Measurements from ENCODE around the gene CAVIN3.

The CAVIN3 gene, protein sequence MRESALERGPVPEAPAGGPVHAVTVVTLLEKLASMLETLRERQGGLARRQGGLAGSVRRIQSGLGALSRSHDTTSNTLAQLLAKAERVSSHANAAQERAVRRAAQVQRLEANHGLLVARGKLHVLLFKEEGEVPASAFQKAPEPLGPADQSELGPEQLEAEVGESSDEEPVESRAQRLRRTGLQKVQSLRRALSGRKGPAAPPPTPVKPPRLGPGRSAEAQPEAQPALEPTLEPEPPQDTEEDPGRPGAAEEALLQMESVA

DNA sequence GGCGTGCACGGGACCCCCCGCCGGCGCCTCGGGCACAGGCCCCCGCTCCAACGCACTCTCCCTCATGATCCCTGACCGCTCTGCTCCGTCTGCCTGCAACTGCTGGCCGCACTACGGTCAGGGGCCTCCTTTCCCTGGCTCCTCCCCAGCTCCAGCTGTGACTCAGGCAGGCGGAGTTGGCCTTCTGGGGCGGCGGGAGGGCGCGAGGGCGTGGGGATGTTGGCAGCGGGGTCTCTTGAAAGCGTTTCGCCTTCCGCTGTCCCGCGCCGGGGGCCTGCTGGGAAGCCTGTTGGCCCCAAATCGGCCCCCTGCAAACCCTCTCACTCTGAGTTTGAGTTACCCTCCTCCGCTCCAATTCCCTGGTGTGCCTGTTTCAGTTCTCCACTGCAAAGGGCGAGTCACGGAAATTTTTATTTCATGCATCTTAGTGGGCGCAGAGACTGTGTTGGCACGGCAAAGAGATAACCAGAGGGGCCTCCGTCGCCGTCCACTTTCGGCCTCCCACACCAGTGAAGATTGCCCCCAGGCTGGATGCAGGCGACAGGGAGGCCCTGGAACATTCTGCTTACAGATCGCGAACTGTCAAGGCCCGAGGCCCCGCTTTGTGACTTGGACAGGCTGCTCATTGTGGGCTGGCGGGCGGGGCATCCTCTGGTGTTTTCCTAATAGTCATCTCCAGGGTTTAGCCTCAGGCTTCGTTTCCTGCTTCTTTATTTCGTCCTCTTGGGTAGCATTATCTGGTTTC, at the start of gene CAVIN3:
CAVIN3 (minus strand) TSS at position 91 of the 745 bp plus-strand sequence; CDS start at position 66, 25 bp downstream.
- in situ Hi-C loops (cut with MboI; ENCODE audit: low sequenced_read_pairs), result no loop called here

DNA sequence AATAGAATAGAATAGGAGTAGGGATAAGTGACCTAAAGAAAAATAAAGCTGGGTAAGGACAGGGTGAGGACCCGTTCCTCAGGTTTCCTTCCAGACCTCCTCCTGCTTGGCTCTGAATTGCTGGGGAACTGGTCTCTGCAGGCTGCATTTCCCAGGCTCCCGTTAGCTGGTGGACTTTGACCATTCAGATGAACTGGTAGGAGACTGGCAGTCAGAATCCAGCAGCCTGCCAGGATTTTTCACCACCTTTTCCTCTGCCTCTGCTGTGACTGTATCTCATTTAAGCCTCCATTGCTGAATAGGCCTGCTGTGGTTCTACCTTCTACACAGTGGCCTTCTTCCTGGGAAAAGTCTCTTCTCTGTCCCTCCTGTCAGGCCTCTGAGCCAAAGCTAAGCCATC, 45.4 kb upstream of the CAVIN3 start:
- in situ Hi-C loops (cut with MboI; ENCODE audit: low sequenced_read_pairs), result no loop called here

DNA sequence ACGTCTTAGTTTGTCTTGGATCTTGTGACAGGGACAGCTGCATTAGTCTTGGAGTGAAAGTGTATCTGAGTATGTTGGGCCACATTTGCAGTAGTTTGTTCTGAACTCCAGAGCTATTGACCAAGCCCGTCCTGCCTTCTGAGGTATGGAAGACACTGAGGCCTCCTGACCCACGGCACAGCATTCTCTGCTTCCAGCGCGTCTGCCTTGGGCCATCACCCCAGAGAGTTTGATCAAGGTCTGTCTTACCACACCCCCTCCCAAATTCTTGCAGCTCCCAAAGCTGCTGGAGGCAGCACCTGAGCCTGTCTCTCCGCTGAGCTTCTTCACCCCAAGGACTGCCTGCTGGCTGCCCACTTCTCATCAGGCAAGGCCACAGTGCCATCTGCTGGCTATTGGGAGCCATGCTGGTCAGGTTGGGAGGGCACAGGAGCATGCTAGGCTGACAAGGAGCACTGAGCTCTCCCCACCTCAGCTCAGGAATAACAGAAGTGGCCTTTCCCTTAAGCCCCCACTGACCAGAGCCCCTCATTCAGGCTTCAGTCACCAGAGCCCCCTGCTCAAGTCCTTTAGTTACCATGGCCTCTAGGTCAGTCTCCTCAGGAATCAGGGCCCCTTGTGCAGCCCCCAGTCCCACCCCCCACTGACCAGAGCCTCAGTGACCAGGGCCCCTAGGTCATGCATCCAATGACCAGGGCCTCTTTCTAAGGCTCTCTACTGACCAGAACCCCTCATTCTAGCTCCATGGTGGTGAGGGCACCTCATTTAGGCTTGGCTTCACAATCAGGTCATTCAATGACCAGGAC, 42.8 kb upstream of the CAVIN3 start:
- in situ Hi-C loops (cut with MboI; ENCODE audit: low sequenced_read_pairs), result no loop called here

DNA sequence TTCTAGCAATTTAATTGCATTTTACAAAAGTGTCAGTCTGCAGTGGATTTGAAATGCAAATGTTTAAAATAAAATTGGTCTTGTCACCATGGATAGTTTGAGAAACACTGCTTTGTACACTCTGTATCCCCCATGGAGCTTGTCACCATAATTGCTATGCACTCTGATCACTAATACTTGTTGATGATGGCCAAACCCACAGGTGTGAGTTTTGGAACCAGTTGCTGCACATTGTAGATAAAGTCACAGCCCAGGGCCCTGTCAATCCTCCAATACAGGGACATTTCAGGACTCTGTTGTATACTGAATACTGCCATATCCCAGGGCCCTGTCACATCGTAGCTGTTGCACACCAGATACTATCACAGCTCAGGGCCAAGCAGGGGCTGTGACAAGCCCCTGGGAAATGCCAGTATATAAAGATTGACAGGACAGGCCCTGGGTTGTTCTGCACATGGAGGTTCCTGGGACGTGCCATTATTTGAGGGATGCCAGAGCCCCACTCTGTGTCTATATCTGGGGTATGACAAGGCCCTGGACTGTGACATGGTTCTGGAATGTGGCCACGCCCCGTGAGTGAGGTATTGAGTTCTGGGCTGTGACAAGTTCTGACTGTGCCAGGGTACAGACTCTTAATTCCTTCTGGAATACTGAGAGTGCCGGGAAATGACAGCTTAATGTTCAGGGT, 42.0 kb upstream of the CAVIN3 start:
- in situ Hi-C loops (cut with MboI; ENCODE audit: low sequenced_read_pairs), result no loop called here

DNA sequence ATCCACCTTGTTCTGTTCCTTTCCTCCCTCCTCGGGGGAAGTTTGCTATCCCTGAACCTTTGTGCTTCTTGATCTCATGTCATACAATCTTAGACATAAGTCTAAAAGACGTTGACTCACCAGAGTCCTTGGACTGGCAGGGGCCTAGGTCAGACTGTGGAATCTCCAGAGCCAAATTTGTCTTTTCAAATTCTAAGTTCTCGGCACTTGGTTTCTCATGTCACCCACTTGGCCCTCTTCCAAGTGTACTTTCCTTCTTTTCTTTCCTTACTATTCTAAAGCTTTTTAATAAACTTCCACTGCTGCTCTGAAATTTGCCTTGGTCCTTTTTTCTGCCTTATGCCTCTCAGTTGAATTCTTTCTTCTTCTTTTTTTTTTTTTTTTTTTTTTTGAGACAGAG, 39.9 kb upstream of the CAVIN3 start:
- in situ Hi-C loops (cut with MboI; ENCODE audit: low sequenced_read_pairs), result no loop called here

DNA sequence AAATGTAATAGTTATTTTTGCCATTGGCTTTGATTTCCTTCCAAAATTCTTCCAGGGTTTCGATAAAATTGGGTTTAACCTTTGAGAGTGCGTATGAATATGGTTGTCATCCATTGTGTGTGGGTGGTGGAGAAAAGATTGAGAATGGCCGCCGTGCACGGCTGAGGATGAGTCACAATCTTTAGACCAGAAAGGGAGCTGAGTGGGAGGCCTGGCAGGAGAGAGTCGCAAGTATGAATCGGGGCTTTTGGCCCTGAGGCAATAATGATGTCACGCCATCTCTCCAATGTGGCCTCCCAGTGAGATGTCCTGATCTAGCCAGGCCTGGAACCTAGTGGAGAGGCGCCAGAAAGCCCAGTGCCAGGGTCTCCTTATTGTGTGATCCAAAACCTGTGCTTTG, 36.9 kb upstream of the CAVIN3 start:
- in situ Hi-C loops (cut with MboI; ENCODE audit: low sequenced_read_pairs), result no loop called here

DNA sequence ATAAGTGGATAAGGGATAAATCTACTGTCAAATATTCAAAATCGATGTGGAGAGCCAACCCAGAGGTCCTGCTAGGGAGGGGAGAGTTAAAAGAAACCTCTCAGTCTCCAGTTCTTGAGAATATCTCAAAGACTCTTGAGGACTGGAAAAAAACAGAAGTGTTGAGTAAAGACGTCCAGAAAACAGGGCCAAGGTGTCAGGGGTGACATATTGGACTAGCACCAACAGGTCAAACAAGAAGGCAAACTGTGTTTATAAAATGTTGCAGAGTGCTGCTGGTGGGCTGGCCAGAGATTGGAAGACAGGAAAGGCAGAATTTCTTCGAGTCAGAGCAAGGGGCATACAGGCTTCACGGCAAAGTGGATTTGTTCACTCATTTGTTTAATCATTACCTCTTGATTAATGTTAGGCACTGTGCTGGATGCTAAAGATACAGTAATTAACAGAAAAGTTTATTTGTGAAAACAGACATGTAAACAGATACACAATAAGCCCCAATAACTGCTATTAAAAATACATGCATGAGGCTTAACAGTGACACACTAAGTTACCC, 36.3 kb upstream of the CAVIN3 start:
- in situ Hi-C loops (cut with MboI; ENCODE audit: low sequenced_read_pairs), result no loop called here

DNA sequence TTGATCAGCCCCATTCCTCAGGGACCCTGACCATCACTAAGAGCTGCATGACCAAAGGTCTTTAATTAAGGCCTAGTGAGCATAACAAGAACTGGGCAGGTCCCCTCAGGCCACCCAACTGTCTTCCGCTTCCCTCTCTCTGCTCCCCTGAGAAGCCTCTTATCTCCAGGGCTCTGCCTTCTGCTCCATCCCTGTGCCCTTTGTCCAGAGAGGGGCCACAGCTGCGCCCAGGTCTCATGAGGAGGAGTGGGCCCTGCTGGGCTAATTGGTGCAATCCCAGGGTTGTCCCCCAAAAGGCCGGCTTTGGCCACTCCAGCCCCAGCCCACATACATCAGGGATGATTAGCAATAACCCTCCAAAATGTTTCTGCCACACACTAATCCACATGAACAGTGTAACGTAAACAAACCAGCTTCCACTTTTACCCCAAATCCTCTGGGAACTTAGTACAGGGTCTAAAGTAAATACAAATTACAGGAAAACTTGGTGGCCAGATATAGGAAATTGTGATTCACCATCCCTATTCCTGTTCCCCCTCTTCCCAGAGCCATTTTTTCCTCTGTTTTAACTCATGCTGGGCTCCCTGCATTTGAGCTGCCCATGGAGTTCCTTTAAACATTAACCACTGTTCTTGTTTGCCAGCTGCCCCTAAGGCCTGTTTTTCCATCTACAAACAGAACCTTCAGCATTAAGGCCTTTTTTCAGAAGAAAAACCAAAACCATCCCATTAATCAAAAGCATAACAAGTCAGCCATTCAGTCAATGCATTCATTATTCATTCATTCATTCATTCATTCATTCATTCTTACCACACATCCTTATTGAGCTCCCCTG, 34.6 kb upstream of the CAVIN3 start:
- in situ Hi-C loops (cut with MboI; ENCODE audit: low sequenced_read_pairs), result no loop called here

DNA sequence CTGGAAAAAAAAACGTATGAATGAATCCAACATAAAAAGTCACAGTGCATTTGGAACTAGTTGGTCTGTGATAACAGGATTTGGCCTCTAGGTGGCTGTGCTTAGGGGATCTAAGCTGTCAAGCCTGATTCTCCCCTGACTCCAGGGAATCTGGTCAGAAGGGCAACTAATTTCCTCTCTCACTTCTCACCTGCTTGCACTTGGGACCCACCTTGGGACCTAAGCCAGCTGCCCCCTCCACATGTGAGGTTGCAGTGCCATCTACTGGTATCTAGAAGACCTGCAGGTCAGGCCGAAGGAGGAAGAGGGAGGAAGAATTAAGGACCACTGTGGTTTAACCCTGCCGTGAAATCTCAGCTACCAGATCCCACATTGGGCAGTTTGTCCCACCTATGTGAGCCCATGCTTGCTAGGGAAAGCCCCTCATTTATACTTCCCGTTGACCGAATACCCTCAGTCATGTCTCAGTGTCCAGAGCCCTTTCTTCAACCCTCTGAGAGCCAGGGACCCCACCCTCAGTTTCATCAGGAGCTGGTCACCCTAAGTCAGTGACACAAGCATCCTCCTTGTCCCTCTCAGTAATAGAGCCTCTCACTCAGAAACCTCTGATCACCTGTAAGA, 33.2 kb upstream of the CAVIN3 start:
- in situ Hi-C loops (cut with MboI; ENCODE audit: low sequenced_read_pairs), result no loop called here

DNA sequence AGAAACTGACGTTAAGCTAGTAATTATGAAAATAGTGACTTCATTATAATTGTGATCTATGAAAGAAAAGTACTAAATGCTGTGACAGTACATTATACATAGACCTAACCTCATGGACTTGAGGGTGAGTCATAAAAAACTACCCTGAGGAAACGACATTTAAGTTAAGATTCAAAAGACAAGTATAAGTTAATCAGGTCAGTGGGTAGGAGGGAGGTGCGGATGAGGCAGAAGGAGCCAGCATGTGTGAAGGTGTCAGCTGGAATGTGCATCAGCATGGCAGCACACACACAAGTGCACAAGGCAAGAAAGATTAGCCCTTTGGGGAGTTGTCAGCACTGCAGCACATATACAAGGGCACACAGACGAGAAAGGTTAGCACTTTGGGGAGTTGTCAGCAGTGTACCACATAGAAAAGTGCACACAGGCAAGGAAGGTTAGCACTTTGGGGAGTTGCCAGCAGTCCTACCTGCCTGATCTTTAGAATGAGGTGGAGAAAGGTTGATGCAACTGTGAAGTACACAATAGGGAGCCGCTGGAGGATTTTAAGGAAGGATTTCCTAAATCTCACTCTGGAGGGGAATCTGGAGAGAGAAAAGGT, 31.6 kb upstream of the CAVIN3 start:
- in situ Hi-C loops (cut with MboI; ENCODE audit: low sequenced_read_pairs), result no loop called here

DNA sequence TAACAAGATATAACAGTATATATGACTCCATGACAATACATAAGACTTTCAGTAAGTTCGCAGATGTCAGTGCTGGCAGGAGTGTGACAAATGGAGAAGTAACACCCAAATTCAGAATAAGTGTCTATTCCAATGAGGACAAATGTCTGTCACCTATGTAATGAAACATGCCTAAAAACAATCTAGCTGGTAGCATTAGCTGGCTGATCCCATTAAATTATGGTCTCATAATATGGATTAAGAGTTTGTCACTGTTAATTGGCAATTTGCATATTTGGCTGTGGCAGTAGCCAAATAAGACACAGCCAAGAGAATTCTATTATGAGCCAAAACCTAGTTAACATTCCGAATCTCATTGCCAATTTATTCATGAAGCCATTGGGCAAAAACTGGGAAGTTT, 30.2 kb upstream of the CAVIN3 start:
- in situ Hi-C loops (cut with MboI; ENCODE audit: low sequenced_read_pairs), result no loop called here

DNA sequence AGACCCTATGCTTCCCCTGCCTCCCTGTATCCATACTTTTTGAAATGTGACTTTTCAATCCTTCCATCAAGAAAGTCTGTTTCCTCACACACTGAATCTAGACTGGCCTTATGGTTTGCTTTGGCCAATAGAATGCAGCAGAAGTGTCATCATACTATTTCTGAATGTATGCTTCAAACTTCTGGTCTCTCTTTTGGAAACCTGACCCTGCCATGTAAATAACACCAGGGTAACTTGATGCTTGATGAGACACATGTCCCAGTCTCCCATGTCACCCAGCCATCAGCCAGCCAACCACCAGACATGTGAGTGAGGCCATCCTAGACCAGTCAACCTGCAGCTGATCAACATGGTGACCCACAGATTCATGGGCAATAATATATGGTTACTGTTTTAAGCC, 29.7 kb upstream of the CAVIN3 start:
- in situ Hi-C loops (cut with MboI; ENCODE audit: low sequenced_read_pairs), result no loop called here

DNA sequence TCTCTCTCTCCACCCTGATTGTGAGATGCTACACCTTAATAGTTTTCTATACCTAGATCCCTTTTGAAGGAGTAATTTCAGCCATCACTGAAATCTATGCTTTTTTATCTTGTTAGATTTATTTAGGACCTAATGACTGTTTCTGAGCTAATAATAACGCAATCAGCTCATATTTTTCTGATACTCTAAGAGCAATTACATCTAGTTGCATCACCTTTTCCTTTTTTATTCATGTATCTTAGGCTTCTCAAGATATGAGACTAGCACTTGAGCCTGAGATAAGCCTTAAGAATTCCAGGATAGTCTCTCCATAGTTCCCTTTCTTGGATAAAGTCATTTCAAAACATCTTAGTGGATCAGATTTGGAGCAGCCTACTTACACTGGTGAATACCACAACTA, 25.1 kb upstream of the CAVIN3 start:
- in situ Hi-C loops (cut with MboI; ENCODE audit: low sequenced_read_pairs), result loop anchor here (25.0 kb wide), 1 partner anchor 333 kb away; the partner anchor contains the start of gene OR56A4

DNA sequence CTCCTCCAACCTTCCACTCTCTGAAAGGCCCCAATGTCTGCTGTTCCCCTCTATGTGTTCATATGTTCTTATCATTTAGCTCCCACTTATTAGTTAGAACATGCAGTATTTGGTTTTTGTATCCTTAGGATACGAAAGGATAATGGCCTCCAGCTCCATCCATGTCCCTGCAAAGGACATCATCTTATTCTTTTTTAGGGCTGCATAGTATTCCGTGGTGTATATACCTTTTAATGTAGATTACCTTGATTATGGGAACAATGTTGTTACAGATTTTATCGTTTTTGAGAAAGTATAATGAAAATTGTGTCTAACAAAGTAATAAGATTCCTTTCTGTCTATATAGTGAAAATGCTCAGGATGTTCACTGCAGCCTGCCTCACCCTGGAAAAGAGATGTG, 16.0 kb upstream of the CAVIN3 start:
- in situ Hi-C loops (cut with MboI; ENCODE audit: low sequenced_read_pairs), result loop anchor here (25.0 kb wide), 1 partner anchor 324 kb away; the partner anchor contains the start of gene OR56A4

DNA sequence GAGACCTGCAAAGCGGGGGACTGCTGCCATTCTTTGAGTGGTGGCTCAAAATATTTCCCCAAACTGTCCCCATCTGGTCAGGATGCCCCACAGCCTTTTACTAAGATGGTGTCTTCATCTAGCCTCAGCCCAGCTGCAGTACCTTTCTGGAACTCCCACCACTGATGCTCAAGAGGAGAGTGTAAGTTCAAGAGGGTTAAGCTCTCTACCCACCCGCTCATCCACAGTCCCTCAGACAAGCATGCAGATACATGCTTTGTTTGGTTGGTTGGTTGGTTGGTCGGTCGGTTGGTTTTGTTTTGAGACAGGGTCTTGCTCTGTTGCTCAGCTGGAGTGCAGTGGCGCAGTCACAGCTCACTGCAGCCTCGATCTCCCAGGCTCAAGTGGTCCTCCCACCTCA, 14.5 kb upstream of the CAVIN3 start:
- in situ Hi-C loops (cut with MboI; ENCODE audit: low sequenced_read_pairs), result loop anchor here (25.0 kb wide), 1 partner anchor 323 kb away; the partner anchor contains the start of gene OR56A4

DNA sequence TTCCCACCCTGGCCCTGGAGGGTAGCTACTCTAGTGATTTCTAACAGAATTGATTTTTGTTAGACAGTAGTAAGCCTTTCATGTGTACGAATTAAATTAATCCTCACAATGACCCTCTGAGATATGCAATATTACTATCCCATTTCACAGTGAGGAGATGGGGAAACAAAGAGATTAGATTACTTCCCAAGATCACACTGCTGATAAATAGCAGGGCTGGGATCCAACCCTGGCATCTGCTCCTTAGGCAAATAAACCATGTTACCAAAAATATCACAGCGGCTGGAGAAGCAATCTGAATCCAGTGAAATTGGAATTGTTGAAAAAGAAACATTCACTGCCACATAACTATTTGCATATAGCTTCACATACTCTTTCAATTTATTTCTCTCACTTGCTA, 12.8 kb upstream of the CAVIN3 start:
- in situ Hi-C loops (cut with MboI; ENCODE audit: low sequenced_read_pairs), result loop anchor here (25.0 kb wide), 1 partner anchor 321 kb away; the partner anchor contains the start of gene OR56A4

DNA sequence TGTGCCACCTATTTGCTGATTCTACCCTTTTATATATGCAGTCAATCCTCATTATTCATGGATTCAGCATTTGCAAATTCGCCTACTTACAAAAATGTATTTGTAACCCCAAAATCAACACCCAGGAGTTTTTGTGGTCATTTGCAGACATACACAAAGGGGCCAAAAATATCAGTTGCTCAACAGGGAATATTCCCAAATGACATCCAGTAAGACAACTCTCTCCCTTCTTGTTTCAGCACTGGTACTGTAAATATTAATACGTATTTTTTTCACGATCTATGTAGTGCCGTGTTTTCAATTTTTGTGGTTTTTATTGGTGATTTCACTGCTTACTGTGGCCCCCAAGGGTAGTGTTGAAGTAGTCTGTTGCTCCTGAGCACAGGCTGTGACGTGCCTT, 11.8 kb upstream of the CAVIN3 start:
- in situ Hi-C loops (cut with MboI; ENCODE audit: low sequenced_read_pairs), result loop anchor here (25.0 kb wide), 1 partner anchor 320 kb away; the partner anchor contains the start of gene OR56A4

DNA sequence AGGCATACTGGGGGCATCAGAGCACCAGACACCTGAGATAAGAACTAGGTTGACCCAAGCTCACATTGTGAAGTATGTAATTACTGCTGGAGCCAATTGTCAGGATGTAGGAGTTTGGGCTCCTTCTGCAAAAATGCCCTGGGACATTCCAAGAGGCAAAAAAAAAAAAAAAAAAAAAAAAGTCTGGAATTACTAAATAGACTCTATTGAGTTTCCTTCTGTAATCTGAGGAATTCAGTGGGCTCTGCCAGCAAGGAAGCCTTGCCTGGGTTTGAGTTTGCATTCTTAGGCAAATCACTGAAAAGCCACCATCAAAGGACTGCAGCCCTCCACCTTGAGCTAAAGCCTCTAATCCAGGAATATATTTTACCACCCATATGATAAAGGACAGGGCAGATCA, 8.0 kb upstream of the CAVIN3 start:
- in situ Hi-C loops (cut with MboI; ENCODE audit: low sequenced_read_pairs), result loop anchor here (25.0 kb wide), 1 partner anchor 316 kb away; the partner anchor contains the start of gene OR56A4

DNA sequence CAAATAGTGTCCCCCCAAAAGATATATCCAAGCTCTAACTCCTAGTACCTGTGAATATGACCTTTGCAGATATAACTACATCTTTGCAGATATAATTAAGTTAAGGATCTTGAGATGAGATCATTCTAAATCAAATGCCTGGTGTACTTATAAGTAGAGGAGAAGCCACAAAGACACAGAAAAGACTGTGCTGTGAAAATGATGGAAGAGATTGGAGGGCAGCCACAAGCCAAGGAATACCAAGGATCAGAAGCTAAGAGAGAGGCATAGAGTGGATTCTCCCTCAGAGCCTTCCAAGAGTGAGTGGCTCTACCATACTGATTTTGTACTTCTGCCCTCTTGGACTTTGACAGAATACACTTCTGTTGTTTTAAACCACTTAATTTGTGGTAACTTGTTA, 7.5 kb upstream of the CAVIN3 start:
- in situ Hi-C loops (cut with MboI; ENCODE audit: low sequenced_read_pairs), result loop anchor here (25.0 kb wide), 1 partner anchor 316 kb away; the partner anchor contains the start of gene OR56A4
